ENCODE data around the gene ZNF598.

Gene ZNF598

GRCh38 chr16:2003827-2004641 is 5.6 kb downstream of the ZNF598 start:
- TF ChIP-seq ARNTL (CRISPR knock-in tag; IDR thresholded peaks at IDR 0.05; ENCODE audit: borderline replicate concordance, low read depth) (no peak), GLIS3 (CRISPR knock-in tag; IDR thresholded peaks at IDR 0.05) (no peak), SNAI2 (CRISPR knock-in tag; IDR thresholded peaks at IDR 0.05) (no peak), ZNF8 (CRISPR knock-in tag; IDR thresholded peaks at IDR 0.05) (no peak), BACH2 (CRISPR knock-in tag; IDR thresholded peaks at IDR 0.05; ENCODE audit: borderline replicate concordance) (no peak), ZNF565 (CRISPR knock-in tag; conservative IDR thresholded peaks at IDR 0.05; ENCODE audit: low read depth) (no peak), RARB (CRISPR knock-in tag; IDR thresholded peaks at IDR 0.05) (no peak), PATZ1 (CRISPR knock-in tag; IDR thresholded peaks at IDR 0.05; ENCODE audit: borderline replicate concordance) (no peak), ZC3H10 (CRISPR knock-in tag; IDR thresholded peaks at IDR 0.05) (no peak), ZNF70 (CRISPR knock-in tag; IDR thresholded peaks at IDR 0.05) (no peak), PPARA (CRISPR knock-in tag; IDR thresholded peaks at IDR 0.05; ENCODE audit: borderline replicate concordance) (no peak), TCF4 (CRISPR knock-in tag; IDR thresholded peaks at IDR 0.05; ENCODE audit: borderline replicate concordance) (no peak), CSDC2 (CRISPR knock-in tag; IDR thresholded peaks at IDR 0.05) (no peak), ISL1 (CRISPR knock-in tag; IDR thresholded peaks at IDR 0.05) (no peak), POU6F1 (CRISPR knock-in tag; IDR thresholded peaks at IDR 0.05; ENCODE audit: borderline replicate concordance, low read depth) (no peak), ESRRG (CRISPR knock-in tag; IDR thresholded peaks at IDR 0.05) (no peak)
- ATAC-seq: peak; percentile 91

GRCh38 chr16:2003231-2003826 is 6.3 kb downstream of the ZNF598 start:
- TF ChIP-seq TOX (CRISPR knock-in tag; IDR thresholded peaks at IDR 0.05; ENCODE audit: borderline replicate concordance) (no peak), ESRRG (CRISPR knock-in tag; IDR thresholded peaks at IDR 0.05) (no peak), SNAI2 (CRISPR knock-in tag; IDR thresholded peaks at IDR 0.05) (no peak), ZNF70 (CRISPR knock-in tag; IDR thresholded peaks at IDR 0.05) (no peak), CSDC2 (CRISPR knock-in tag; IDR thresholded peaks at IDR 0.05) (no peak), GLIS3 (CRISPR knock-in tag; IDR thresholded peaks at IDR 0.05) (no peak), TCF4 (CRISPR knock-in tag; IDR thresholded peaks at IDR 0.05; ENCODE audit: borderline replicate concordance) (no peak), POU6F1 (CRISPR knock-in tag; IDR thresholded peaks at IDR 0.05; ENCODE audit: borderline replicate concordance, low read depth) (no peak), CSRNP3 (CRISPR knock-in tag; IDR thresholded peaks at IDR 0.05) (no peak), BACH2 (CRISPR knock-in tag; IDR thresholded peaks at IDR 0.05; ENCODE audit: borderline replicate concordance) (no peak)
- no peak for ATAC-seq

- no peak for ATAC-seq
- no peak for TF ChIP-seq RARB (CRISPR knock-in tag; IDR thresholded peaks at IDR 0.05)
- no peak for TF ChIP-seq ISL1 (CRISPR knock-in tag; IDR thresholded peaks at IDR 0.05)
- TF ChIP-seq ZNF70 (CRISPR knock-in tag; IDR thresholded peaks at IDR 0.05): no peak
- TF ChIP-seq CSDC2 (CRISPR knock-in tag; IDR thresholded peaks at IDR 0.05): no peak
- no peak for TF ChIP-seq ZFP30 (CRISPR knock-in tag; IDR thresholded peaks at IDR 0.05)
- TF ChIP-seq ZFP3 (CRISPR knock-in tag; IDR thresholded peaks at IDR 0.05): no peak
- no peak for TF ChIP-seq ESRRG (CRISPR knock-in tag; IDR thresholded peaks at IDR 0.05)
Observed at GRCh38 chr16:2002406-2003230, 7.0 kb downstream of the ZNF598 start.
